Fibroblast of villous mesenchyme (primary cell): ENCODE results near the gene DNASE2. TPM values are rescaled to one million over a fixed set of nuclear protein-coding genes. Genes with fewer than 3 reads are reported as not detected.

Experiments
- DNase-seq: peaks from one replicate; pipeline ENCODE4 v3.0.0-alpha.2; 2010; ENCODE audit warnings: low read depth
- H3K4me3 ChIP-seq: 2 replicates; pipeline ENCODE4 v1.5.1; 2011; ENCODE audit warnings: low read depth, mild to moderate bottlenecking, low read length
- total RNA-seq: library from RNA; depleted of rRNA; stranded (reverse); fragments of >200 nt; gene quantifications from 2 replicates; pipeline ENCODE4 v1.2.3, GENCODE V29; 2012
- TF ChIP-seq, protein P1 (sequence below): IDR thresholded peaks from 2 replicates; pipeline ENCODE4 v1.5.1; 2012; ENCODE audit warnings: low read depth, mild to moderate bottlenecking, low read length; ENCODE audit not compliant: insufficient read depth

DNASE2 gene
- total RNA-seq, 1 donor = 14.7 TPM

DNA sequence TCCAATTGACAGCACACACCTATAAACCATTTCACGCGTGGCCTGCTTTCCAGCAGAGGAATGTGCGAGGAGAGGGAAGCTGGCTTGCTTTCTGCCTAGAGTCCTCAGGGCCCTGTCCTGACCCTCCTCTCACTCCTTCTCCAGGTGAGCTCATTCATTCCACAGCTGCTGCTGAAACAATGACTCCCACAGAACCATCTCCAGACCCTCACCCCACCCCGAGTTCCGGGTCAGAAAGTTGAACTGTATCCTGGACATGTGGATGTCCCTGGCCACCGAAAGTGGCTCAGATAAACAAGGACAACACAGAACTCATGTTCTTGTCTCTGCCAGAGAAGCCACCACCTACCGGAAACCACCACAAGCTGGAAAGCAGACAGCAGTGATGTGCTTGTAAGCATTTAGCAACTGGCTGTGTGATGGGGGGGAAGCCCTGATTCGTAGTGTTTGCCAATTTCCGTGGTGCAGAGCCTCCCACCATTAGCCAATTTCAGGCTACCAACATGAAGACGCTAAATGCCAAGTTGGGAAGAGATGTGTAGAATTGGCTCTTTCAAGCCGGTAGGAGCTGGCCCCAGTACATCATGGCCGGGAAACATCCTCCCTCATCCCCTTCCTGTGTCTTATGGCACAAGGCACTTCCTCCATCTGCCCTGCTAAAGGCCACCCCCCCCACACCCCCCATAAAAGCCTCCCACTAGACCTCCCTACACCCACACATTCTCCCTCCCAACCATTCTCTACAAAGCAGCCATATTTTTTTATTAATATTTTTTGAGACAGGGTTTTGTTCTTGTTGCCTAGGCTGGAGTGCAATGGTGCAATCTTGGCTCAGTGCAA is 32.8 kb upstream of the DNASE2 start:
- no peak for DNase-seq
- H3K4me3 ChIP-seq = no peak overlapping the region
- TF ChIP-seq, protein P1, sequence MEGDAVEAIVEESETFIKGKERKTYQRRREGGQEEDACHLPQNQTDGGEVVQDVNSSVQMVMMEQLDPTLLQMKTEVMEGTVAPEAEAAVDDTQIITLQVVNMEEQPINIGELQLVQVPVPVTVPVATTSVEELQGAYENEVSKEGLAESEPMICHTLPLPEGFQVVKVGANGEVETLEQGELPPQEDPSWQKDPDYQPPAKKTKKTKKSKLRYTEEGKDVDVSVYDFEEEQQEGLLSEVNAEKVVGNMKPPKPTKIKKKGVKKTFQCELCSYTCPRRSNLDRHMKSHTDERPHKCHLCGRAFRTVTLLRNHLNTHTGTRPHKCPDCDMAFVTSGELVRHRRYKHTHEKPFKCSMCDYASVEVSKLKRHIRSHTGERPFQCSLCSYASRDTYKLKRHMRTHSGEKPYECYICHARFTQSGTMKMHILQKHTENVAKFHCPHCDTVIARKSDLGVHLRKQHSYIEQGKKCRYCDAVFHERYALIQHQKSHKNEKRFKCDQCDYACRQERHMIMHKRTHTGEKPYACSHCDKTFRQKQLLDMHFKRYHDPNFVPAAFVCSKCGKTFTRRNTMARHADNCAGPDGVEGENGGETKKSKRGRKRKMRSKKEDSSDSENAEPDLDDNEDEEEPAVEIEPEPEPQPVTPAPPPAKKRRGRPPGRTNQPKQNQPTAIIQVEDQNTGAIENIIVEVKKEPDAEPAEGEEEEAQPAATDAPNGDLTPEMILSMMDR = no peak

DNA sequence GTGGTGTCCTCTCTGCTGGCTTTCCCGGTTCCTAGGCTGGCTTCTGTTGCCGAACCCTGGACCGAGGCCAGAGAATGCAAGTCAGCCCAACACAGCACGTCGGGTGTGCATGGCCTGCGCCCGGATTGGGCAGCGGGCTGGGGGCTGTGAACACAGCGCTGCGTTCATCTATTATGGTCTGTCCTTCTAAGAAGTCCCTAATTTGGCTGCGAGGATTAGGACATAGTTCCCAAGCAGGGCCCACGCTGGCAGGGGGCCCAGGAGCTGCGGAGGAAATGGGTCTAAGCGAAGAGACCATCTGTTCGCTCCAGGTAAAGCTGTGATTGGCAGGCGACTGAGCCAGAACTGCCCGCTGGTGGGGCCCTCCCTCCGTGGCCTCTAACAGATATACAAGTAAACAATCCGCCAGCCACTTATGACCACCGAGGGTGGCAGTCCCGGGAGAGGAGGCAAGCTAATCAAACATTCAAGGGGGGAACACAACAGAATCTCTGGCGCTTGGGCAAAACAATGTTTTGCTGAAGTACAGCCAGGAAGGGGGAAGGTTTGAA is 31.8 kb upstream of the DNASE2 start:
- peak; percentile 52 for DNase-seq
- H3K4me3 ChIP-seq = no peak overlapping the region
- TF ChIP-seq, protein P1 = no peak

DNA sequence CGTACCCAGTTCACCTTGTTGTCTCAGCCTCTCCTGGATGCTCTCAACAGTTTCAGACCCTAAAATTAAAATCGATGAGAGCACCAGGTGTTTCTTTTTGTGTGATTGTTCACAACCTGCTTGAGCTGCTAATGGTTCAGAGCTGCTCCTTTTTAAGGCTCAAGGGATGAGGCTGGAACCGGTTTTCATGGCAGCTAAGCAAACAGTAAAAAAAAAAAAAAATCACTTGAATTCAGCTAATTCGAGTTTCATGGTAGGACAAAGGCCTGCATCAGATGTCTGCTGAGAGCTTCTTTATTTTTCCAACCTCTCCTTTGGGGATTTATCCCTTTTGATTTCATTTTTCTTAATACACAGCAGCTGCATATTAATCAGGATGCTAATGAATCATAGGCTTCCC is 31.3 kb upstream of the DNASE2 start:
- no peak overlapping the region for H3K4me3 ChIP-seq
- DNase-seq = no peak
- TF ChIP-seq, protein P1 = no peak

DNA sequence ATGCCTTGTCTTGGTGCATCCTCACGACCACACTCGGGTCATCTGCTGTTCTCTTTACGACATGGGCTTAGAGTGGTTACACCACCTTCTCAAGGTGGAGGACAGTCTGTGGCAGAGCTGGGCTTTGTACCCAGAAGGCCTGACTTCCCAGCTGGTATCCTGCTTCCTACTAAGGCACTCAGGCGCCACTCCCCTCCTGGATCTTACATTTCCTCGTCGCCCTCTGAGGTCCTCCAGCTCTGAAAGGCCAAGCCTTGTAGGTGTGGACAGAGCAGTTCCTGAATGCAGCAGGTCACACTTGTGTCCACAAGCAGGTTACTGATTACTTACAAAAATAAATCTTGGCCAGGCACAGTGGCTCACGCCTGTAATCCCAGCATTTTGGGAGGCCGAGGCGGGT is 25.9 kb upstream of the DNASE2 start:
- no peak overlapping the region for H3K4me3 ChIP-seq
- DNase-seq = no peak
- TF ChIP-seq, protein P1 = no peak

DNA sequence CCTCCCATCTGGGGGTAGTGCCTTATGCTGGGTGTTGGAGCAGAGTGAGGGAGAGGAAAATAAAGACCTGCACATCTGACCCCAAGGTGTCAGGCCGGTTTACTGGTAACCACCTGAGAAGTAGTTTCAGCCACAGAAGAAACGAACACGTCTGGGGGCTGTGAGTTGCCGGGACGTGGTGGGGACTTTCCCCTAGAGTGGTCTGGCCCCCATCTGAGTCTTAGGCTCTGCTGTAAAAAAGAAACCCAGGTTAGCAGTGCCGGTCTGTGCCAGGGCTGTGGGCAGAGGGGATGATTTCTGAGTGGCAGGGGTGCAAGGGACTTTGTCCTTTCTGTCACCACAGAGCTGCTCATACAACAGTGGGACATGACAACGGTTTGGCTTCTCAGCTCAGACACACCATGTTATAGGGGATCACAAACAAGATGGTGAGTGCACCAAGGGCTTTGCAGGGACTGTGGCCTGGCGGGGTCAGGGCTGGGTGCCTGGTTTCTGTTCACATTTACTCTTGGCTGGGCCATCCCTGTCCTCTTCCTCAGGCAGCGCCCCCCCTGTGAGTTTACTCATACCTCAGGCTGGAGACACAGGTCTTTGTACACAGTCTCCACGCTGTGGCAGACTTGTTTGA is 18.8 kb upstream of the DNASE2 start:
- DNase-seq = no peak
- TF ChIP-seq, protein P1 = no peak
- no peak overlapping the region for H3K4me3 ChIP-seq

DNA sequence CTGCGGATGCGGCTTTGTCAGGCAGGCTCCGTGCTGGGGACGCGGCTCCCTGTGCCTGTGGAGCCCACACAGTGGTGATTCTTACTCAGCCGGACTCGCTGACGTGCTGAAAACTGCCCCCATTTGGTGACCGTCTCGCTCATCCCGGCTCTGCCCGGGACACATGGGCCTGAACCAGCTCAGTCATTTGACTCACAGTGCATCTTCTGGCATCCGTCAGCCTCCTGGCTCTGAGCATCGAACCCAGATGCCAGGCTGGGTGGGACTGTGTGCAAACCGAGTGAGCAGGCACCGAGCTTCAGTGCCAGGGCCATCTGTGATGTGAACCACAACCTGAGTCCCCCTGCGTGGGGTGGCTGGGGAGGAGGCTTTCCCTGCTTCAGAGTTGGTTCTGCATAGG is 15.2 kb upstream of the DNASE2 start:
- TF ChIP-seq, protein P1 = no peak
- no peak for DNase-seq
- H3K4me3 ChIP-seq = no peak overlapping the region
